OCI-M2 (cell line): Measurements from ENCODE around the gene EFCAB12.
A peak's percentile ranks its signal among the peaks of the same experiment; 100 is the strongest.
"Not testable (repeated sequence)": the region's sequence is repeated elsewhere in the genome, so short reads cannot be mapped to it uniquely, and the experiment has no call there.

Experiments
- DNase-seq: peaks from one replicate; lab custom pipeline; 2025; ENCODE audit not compliant: unreplicated experiment; lab: John Stamatoyannopoulos, UW

EFCAB12 gene

DNA sequence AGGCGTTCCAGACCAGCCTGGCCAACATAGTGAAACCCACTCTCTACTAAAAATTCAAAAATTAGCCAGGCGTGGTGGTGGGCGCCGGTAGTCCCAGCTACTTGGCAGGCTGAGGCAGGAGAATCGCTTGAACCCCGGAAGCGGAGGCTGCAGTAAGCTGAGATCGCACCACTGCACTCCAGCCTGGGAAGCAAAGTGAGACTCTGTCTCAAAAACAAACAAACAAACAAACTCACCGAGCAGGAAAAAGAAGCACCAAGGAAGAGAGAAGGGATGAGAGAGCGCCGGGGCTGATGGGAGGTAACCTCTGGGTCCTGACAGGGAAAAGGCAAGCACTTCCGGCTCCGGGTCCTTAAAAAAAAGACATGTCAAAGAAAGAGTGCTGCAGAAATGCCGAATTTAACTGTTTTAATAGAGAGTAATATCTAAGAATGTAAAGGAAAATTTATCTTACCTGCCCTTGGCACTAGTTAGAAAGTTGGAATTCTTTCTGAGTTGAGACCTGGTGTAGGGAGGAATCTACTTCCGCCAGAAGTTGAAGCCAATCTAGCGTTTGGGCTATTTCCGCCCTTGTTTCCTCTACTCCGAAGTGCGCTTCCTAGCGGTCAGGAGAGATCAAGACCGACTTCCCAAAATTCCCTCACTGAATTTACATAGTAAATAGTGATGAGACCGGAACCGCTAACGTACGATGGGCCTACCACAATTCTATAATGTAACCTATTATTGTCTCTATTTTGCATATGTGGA, 29.1 kb downstream of the EFCAB12 start:
- peak; percentile 65 for DNase-seq

DNA sequence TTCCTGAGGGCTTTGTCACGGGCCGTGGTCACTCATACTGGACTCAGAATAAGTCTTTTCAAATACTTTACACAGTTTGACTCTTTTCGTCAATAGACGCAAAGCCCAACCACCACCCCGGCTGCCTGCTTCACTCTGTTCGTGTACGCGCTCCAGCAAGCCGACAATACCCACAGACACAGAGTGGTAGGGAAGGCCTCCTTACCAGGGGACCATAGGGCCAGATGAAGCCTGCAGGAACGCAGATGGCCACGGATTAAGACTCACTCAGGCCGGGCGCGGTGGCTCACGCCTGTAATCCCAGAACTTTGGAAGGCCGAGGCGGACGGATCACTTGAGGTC, 29.7 kb downstream of the EFCAB12 start:
- DNase-seq = no peak

DNA sequence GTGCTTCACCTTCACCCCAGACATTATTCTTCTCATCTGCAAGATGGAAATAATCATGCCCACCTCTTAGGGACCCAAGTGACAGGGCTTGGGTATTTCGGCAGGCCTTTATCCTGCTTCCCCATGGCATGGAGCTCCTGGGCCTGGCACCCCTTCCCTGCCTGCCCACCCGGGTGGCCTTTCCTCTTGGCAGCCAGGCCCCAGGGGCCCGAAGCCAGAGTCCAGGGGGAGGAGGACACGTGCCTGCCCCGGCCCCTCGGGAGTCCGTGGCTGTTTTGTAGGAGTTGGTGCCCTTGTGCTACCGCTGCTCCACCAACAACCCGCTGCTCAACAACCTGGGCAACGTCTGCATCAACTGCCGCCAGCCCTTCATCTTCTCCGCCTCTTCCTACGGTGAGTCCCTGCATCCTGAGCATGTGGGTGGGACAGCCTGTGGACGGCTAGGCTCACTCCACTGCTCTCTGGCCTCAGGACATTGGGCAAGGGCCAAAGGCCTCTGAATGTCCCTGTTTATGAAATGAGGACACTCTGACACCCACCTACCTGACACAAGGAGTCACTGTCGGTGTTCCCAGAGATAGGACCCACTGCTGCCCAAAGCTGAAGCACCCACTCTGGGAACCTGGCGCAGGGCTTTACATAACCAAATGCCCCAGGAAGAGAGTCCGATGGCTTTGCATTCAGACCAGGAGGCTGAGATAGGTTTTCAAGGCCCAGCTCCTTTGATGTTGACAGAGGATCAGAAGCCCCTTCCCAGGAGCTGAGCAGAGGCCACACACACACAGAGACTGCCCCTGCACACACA, 34.5 kb downstream of the EFCAB12 start:
- DNase-seq = not testable (repeated sequence)

DNA sequence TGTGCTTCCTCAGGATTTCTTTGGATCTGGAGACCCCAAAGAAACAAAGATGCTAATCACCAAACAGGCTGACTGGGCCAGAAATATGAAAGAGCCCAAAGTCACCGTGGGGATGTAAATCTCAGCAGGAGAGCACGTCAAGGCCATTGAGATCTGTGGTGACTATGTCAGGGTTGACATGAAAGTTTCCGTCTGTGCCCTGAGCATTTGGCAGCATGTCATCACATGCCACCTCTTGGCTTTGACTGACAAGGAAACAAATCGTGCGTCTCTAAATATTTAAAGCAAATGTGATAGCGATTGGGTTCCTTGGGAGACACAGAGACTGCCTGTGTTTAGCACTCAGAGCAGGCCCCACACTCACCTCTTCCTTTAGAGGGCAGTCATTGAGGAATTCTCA, 35.2 kb downstream of the EFCAB12 start:
- no peak for DNase-seq

DNA sequence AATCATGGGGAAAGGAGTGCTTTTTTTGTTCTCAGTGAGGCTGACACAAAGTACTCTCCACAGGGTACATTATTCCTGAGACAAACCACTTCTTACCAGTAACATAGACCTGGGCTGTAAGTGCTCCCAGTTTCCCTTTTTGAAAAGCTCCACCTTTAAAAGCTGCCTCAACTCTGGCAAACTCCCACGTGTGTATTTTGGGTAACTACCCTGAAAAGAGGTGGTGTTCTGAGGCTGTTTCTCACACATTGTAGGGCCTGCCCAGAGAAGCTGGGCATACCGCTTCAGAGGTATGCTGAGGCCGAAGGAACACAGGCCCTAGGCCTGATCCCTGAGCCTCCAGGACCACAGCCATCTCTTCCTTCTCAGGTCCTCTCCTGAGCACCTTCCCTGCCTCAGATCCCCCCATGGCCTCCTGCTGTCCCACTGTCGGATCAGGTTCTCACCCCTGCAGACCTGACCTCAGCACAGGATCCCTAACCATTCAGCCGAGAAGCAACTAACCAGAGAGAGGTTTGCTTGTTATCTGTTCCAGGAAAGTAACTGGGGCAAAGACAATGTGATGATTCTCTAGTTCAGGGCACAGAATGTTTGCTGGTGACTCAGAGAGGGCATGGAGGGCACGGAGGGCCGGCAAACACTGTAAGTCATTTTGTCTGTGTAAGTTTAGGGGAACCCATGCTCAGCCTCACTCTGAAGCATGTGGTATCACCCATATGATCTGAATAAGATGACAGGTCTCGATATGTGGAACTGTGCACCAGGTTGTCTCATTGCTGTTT, 36.1 kb downstream of the EFCAB12 start:
- not testable (repeated sequence) for DNase-seq

DNA sequence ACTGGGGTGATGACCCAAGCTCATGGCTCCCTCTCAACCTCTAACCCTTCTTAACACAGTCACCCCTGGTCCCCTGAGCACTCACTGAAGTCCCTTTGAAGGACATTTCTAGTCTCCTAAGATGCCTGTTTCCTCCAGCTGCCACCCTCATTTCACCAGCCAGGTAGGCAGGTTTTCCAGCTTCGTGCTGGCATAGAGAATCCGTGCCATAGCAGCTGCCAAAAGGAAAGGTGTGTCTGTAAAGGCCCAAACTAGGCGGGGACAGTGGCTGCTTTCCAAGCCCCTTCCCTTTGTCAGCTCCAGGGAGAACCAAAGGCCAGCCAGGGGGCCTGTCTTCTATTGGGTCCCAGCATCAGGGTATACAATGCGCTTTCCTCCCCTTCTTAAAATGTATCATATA, 36.9 kb downstream of the EFCAB12 start:
- DNase-seq = not testable (repeated sequence)

DNA sequence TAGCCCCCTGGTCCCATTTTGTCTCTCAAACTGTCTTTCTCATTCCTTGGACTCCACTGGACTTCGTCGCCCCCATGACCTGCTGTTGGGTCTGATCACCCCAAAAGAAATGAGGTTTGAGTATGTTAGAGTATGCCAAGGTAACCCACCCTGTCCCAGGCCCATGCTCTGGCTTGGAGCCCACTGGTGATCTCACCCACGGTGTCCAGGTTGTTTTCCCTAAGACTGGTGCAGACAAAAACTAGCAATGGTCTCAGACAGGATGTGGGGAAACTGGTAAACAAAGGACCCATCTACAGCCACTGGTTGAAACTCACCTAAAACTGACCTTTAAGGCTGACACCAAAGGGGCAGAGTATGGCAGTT, 38.9 kb downstream of the EFCAB12 start:
- no peak for DNase-seq

DNA sequence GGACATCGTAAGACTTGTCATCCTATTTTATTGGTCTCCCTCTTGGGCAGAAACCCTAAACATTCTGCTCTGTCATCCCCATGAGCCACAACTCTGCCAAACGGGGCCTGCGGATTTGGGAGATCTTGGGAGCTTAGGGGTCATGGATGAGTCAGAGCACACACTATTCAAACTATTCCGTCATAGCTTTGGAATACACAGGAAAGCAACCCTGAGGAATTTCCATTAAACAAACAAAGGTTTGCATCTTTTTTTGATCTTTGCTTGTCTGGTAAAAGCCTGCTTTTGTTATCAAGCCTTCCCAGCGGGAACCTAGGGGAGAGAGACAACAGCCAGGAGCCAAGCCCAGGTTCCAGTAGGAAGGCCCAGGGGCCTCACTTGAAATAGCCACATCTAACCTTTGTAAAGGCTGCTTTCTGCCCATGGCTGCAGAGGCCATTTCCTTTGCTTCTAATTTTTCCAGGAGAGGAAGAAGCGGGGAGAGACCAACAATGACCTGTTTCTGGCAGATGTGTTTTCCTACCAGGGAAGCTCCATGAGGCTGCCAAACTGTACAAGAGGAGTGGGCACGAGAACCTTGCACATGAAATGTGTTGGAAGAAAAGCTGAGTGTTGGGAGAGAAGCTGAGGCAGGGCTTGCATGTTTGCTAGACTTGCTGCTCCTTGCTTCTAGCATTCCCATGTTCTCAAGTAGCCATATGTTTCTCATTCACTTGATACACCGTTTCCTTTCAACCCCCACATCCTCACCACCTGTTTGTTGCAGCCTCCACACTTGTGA, 39.5 kb downstream of the EFCAB12 start:
- DNase-seq = not testable (repeated sequence)

DNA sequence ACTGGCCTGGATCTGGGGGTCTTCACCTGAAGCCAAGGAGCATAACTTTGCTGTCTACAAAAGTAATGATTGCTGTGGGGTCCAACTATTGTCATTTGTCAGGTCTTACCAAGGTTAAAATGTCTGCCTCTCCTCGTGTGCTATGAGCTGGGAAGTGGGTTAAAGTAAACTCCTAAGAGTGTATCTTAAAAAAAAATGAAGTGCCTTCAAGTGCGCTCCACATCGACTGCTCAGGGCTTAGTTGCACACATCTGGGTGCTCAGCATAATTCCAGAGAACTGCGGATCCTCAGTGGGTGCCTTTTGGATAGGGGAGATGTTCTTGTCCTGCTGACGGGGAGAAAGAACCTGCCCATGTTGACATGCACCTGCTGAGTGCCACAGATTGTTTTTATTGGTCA, 40.9 kb downstream of the EFCAB12 start:
- DNase-seq = no peak

DNA sequence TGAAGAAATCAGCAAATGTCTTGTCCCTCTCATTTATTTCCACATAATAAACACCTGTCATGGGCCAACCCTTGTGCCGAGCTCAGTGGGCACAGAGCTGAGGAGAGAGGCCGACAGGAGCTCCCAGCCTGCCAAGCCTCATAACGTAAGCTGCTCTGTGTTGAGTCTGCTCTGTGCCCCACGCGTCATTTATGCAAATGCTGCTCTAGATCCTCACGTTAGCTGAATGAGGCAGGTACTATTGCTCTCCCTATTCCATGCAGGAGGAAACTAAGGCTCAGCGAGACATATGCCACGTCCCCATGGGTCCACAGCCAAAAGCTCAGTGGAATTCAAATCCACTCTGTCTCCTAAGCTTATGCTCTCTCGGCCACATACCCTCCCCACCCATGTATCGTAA, 41.5 kb downstream of the EFCAB12 start:
- DNase-seq = no peak

DNA sequence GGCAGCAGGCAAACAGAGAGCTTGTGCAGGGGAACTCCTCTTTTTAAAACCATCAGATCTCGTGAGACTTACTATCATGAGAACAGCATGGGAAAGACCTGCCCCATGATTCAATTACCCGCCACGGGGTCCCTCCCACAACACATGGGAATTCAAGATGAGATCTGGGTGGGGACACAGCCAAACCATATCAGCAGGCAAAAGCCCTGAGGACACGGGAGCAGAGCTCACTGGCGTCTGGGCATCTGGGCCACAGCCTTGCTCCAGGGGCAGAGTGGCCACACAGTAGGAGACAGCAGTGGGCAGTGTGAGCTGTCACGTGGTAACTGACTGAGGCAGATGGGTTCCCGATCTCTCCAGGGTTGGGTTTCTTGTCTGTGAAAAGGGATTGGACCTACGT, 42.9 kb downstream of the EFCAB12 start:
- DNase-seq = not testable (repeated sequence)

DNA sequence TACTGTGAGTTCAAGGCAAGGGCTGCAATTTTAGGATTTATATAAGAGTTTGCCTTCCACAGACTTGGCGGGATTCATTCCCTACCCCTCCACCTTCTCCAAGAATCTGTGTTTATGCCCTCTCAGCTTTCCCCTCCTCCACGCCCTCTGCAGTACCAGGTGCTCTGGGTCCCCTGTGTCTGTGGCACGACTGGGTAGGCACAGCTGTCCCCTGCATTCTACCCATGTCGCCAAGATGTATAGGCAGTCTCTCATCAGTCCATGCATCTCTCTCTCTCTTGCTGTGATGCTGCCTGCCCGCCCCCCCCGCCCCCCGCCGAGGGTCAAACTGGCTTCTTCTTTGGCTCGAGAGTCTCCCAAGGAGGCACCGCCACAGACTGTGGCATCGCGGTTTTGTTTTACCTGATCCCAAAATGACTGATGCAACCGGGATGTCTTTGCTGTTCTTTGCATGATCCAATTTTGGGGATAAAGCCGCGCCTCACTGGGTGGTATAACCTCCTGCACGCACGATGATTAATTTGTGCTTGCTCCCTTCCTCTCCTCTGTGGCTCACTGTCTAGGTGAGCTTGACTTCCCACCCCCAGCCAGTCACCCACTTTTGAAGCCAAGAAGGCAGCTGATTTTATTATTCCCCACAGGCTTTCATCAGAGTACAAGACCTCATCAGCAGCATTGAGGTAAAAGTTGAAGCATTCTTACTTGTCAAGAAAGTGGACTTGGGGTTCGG, 43.7 kb downstream of the EFCAB12 start:
- no peak for DNase-seq

DNA sequence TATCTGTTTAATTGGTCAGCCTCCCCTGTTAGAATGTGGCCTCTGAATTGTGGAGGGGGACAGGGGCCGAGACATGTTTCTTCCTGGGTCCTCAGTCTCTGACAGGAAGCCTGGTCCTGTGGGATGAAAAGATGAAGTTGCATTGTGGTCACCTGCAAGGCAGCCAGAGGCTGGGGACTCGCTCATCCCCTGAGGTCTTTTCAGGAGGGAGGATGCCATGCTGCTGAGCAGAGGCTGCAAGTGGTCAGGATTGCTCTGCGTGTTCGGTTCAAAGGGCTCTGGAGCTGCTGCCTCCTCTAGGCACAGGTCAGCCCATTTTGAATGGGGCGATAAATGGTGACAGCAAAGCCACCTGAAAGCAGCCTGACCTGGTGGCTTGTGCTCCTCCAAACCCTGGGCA, 44.3 kb downstream of the EFCAB12 start:
- DNase-seq = not testable (repeated sequence)

DNA sequence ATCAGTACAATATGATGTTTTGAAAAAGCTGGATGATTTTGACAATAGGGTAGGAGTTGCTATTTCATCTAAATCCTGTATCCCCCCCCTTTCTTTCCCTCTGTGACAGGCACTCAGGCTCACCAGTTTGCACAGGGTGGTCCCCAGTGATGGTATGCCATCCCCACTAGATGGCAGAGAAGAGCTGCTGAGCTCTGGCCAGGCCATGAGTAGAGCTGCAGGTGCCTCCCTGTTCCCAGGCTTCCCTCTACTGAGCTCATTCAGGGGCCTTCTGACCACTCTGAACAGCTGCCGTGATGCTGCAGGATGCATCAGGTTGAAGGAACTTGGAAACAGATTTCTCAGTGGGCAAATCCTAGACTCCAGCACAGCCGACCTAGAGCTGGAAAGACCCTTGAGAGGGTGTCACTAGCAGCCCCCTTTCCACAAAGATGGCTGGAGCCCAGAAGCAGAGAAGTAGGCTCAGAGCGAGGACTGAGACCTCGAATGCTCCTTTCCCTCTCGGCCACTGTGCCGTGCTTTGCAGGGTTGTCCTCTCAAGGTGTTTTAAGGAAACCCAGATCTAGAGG, 45.1 kb downstream of the EFCAB12 start:
- DNase-seq = no peak

DNA sequence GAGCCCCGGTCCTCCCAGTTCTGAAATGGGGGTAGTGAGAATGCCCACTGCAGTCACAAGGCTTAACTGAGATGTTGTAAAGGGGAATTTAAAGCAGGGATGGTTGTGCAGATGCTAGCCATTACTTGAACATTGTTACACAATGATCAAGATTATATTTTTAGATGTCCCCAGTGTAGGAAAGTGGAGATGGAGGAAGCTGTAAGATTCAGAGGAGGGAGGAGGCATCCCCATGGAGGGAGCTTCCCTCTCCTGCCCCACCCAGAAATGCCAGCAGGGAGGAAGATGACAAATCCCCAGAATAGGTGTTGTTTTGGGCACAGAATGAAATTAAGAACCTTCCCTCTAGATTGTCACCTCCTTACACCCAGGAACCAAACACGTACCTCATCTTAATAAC, 46.1 kb downstream of the EFCAB12 start:
- no peak for DNase-seq

DNA sequence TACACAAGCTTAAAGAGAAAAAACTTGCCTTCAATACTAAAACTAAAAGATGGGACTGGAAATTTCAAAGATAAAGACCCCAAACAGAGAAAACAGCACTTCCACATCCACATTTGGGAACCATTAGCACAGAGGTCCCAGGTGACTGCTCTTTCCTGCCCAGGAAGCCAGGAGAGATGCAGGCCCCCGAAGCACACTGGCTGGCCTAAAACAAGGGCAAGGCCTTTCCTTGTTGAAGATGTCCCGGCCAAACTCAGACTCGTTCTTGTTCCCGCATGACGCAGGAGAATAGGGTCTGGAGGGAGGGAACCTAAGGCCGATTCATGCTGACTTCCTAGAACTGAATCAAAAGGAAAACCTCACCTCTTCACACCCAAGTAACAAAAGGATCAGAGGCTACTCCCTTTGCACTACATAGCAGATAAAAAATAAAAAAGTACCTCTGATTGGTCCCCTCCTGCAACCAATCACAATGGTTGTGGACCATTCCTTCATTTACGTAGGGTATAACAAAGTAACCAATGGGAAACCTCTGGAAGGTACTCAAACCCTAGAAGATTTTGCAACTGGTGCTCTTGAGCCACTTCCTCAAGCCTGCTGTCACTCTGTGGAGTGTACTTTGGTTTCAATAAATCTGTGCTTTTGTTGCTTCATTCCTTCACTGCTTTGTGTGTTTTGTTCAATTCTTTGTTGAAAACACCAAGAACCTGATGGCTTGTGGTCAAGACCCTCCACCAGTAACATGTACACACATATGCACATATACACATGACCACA, 48.7 kb downstream of the EFCAB12 start:
- DNase-seq = no peak

DNA sequence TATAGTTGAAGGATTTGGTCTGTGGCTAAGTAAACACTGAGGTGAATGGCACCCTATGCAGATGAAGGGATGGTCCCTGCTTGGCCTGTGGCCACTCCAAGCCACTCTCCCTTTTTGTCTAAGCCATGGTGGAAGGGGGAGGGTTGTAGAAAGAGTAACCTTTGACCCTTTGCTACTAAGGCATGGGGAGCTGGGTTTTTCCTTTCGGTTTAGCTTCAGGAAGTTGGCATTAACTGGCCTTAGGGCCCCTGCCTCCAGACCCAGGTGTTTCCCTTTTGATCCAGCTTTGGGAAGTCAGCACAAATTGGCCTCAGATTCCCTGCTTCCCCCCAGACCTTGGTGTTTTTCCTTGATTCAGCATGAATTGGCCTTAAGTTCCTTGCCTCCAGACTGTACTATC, 49.5 kb downstream of the EFCAB12 start:
- no peak for DNase-seq

DNA sequence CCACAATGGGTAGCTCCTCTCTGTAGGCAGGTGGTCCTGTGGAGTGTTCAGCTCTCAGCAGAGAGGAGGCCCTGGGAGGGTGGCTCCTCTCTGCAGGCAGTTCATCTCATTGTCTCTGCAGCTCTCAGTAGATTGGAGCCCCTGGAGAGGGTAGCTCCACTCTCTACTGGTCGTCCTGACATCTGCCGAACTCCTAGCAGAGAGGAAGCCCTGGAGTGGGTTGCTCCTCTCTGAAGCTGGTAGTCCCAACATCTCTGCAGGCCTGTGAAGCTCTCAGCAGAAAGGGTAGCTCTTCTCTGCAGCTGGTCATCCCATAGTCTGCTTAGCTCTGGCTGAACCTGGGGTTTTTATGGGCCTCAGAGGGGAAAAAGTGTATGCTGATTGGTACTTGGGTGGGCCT, 50.8 kb downstream of the EFCAB12 start:
- no peak for DNase-seq

DNA sequence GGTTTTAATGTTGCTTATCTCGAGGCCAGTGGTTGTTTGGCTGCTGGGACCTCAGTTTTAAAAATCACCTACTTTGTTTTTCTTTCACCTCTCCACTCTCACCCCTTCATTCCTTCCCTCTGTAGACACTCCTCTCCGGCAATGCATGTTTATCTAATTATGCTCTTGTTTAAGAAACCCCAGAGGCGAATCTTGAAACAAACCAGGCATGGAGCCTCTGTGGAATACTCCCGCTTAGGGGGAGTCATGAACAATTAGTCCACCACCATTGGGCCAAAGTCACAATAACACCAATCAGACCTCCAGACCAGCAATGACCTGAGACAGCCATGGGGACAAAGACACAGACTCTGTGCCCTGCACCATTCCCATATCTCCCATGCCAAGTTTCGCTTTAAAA, 53.3 kb downstream of the EFCAB12 start:
- no peak for DNase-seq
